ENCODE results near the gene CCDC148. TPM values are rescaled to one million over a fixed set of nuclear protein-coding genes. Genes with fewer than 3 reads are reported as not detected.
A peak's percentile ranks its signal among the peaks of the same experiment; 100 is the strongest.
"Not testable (repeated sequence)": the region's sequence is repeated elsewhere in the genome, so short reads cannot be mapped to it uniquely, and the experiment has no call there.

The CCDC148 gene
- total RNA-seq, 4 donors from 2014 or later = 0.55 to 1.6 TPM; not detected in 2

DNA sequence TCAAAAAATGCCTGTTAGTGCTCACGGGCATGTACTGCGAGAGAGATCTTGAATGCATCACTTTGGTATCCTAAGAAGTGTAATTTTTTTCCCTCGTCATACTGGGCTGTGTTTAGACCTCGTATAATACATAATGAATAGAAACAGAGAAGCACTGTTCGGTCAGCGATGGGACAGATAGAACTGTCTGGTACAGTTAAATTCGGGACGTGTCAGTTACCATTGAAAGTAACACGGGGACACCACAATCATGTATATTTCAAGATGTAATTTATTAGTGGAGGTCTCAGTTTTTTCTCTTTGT is 2.0 kb upstream of the CCDC148 start:
- DNase-seq (ENCODE audit: low spot score in 2 of 2) = no peak
- peak overlapping the region; percentile 65 for H3K4me3 ChIP-seq (ENCODE audit: low read depth, poor library complexity, severe bottlenecking)
- intact Hi-C loops (cut with DNase I; ENCODE audit: low total_unique reads) = loop anchor here (10.0 kb wide), 1 partner anchor 286 kb away; no protein-coding TSS in a partner anchor
- WGBS, 2 donors = 23 to 30% methylated on average over 9 of the region's 9 CpGs
- TF ChIP-seq POLR2A (IDR thresholded peaks at IDR 0.05) = no peak
- TF ChIP-seq, protein P1, sequence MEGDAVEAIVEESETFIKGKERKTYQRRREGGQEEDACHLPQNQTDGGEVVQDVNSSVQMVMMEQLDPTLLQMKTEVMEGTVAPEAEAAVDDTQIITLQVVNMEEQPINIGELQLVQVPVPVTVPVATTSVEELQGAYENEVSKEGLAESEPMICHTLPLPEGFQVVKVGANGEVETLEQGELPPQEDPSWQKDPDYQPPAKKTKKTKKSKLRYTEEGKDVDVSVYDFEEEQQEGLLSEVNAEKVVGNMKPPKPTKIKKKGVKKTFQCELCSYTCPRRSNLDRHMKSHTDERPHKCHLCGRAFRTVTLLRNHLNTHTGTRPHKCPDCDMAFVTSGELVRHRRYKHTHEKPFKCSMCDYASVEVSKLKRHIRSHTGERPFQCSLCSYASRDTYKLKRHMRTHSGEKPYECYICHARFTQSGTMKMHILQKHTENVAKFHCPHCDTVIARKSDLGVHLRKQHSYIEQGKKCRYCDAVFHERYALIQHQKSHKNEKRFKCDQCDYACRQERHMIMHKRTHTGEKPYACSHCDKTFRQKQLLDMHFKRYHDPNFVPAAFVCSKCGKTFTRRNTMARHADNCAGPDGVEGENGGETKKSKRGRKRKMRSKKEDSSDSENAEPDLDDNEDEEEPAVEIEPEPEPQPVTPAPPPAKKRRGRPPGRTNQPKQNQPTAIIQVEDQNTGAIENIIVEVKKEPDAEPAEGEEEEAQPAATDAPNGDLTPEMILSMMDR (IDR thresholded peaks at IDR 0.05) = no peak

DNA sequence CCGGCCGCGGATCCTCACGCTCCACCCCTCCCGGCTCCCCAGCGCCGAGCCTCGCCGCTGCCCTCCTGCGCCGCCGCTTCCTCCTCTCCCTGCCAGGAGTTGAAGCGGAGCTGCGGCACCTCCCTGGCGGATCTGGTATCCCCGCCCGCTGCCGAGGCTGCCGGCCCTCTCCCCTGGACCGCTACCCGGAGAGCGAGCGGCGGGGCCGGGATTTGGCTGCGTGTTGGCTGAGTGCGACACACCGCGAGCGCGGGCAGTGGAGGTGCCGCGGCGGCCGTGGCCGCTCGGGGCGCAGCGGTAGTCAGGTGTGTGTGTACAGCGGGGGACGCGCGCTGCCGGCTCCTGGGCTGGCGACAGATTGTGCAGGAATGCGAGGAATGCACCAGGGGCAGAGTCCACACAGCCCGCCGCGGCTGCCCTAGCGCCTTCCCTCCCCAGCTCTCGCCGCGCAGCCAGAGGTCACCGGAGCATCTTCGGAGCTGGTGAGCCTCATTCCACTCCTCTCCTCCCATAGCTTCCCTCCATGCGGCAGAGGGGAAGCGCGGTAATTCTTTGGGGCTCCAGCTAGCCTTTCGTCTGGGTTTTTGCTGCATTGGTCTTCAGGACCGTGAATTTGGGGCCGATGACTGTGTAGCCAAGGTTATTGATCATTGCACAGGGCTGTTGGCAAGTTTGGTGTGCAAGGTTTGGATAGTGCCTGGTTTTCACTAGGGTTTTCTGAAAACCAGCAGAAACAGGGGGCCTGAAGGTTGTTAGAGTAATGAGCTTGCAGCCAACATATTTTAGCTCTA is 1.5 kb upstream of the CCDC148 start:
- intact Hi-C loops (cut with DNase I; ENCODE audit: low total_unique reads) = loop anchor here (10.0 kb wide), 1 partner anchor 287 kb away; no protein-coding TSS in a partner anchor
- TF ChIP-seq POLR2A (IDR thresholded peaks at IDR 0.05) = no peak
- TF ChIP-seq, protein P1 (IDR thresholded peaks at IDR 0.05) = peak in 1 of 3 donors; percentile 49
- WGBS, 2 donors = 0 to 1% methylated on average over 27 to 52 of the region's 61 CpGs
- DNase-seq (ENCODE audit: low spot score in 2 of 2) = peak; percentile 40 to 93
- peak overlapping the region; percentile 65 for H3K4me3 ChIP-seq (ENCODE audit: low read depth, poor library complexity, severe bottlenecking)

DNA sequence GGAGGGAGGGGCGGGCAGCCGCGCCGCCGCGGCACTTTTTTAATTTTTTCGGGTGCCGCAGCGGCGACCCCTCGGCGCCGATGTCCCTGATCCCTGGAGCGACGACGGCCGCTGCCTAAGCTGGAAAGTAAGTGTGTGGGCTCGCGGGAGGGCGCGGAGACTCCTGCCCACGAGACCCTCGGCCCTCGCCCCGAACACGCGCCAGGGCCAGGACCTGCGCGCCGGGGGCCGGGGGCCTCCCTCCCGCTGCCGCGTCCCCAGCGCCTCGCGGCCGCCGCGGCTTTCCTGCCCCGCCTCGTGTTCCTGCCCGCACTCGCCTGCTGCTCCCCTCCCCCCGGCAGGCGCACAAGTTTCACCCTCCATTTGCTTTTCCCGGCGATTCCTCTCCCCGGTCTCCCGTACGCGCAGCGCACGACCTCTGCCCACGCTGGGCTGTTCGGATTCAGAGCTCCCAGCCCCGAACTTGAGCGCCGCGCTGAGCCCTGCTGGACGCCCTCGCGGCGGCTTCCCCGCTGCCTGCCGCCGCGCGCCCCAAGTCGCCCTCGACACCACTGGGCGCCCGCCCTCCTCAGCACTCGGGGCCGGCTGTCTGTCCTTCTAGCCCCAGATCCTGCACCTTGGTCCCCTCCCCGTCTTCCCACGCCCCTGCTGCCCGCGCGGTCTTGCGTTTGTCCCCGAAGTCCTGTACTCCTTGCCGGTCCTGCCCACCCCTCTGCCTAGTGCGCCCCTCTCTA is 706 bp upstream of the CCDC148 start:
- intact Hi-C loops (cut with DNase I; ENCODE audit: low total_unique reads) = loop anchor here (10.0 kb wide), 1 partner anchor 288 kb away; no protein-coding TSS in a partner anchor
- H3K4me3 ChIP-seq (ENCODE audit: low read depth, poor library complexity, severe bottlenecking) = peak overlapping the region; percentile 65
- DNase-seq (ENCODE audit: low spot score in 2 of 2) = peak; percentile 32 to 91
- TF ChIP-seq, protein P1 (IDR thresholded peaks at IDR 0.05) = no peak
- TF ChIP-seq POLR2A (IDR thresholded peaks at IDR 0.05) = no peak
- WGBS, 2 donors = 0 to 1% methylated on average over 47 to 79 of the region's 84 CpGs

DNA sequence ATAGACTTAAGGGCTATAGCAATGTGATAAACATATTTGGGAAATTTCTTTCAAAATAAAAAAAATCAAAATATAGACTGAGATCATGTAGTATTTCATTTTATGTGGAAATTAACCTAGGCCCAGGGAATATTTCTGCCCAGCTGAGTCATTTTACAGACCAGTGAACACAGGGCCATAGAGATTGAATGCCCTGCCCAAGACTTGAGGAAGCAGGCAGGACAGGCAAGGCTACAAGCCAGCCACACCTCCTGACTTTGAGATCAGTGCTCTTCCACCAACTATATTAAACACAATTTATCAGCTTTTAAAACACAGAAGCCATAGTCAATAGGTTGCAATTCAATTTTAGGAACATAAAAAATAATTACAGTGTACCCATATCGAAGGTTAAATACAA is 12.9 kb downstream of the CCDC148 start:
- intact Hi-C loops (cut with DNase I; ENCODE audit: low total_unique reads) = no loop called here
- TF ChIP-seq POLR2A (IDR thresholded peaks at IDR 0.05) = no peak
- TF ChIP-seq, protein P1 (IDR thresholded peaks at IDR 0.05) = no peak
- 94 to 96% methylated on average over 1 of the region's 1 CpG for WGBS, 2 donors
- no peak for DNase-seq (ENCODE audit: low spot score in 2 of 2)
- no peak overlapping the region for H3K4me3 ChIP-seq (ENCODE audit: low read depth, poor library complexity, severe bottlenecking)

DNA sequence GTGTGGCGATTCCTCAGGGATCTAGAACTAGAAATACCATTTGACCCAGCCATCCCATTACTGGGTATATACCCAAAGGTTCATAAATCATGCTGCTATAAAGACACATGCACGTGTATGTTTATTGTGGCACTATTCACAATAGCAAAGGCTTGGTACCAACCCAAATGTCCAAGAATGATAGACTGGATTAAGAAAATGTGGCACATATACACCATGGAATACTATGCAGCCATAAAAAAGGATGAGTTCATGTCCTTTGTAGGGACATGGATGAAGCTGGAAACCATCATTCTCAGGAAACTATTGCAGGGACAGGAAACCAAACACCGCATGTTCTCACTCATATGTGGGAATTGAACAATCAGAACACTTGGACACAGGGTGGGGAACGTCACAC is 17.5 kb downstream of the CCDC148 start:
- 90 to 96% methylated on average over 4 of the region's 4 CpGs for WGBS, 2 donors
- intact Hi-C loops (cut with DNase I; ENCODE audit: low total_unique reads); DNase-seq (ENCODE audit: low spot score in 2 of 2); H3K4me3 ChIP-seq (ENCODE audit: low read depth, poor library complexity, severe bottlenecking): not testable (repeated sequence)

DNA sequence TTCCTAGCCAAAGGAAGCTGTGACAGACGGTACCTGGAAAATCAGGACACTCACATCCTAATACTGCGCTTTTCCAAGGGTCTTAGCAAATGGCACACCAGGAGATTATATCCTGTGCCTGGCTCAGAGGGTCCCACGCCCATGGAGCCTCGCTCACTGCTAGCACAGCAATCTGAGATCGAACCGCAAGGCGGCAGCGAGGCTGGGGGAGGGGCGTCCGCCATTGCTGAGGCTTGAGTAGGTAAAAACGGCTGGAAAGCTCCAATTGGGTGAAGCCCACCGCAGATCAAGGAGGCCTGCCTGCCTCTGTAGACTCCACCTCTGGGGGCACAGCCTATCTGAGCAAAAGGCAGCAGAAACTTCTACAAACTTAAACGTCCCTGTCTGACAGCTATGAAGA is 22.8 kb downstream of the CCDC148 start:
- H3K4me3 ChIP-seq (ENCODE audit: low read depth, poor library complexity, severe bottlenecking); intact Hi-C loops (cut with DNase I; ENCODE audit: low total_unique reads); DNase-seq (ENCODE audit: low spot score in 2 of 2): not testable (repeated sequence)
- 86 to 94% methylated on average over 13 of the region's 13 CpGs for WGBS, 2 donors
